ENCODE data around the gene E2F1. TPM values are rescaled to one million over a fixed set of nuclear protein-coding genes. Genes with fewer than 3 reads are reported as not detected.

E2F1 gene
- total and polyA plus RNA-seq, 9 donors: 0.95 to 7.6 (median 3.4) TPM

DNA sequence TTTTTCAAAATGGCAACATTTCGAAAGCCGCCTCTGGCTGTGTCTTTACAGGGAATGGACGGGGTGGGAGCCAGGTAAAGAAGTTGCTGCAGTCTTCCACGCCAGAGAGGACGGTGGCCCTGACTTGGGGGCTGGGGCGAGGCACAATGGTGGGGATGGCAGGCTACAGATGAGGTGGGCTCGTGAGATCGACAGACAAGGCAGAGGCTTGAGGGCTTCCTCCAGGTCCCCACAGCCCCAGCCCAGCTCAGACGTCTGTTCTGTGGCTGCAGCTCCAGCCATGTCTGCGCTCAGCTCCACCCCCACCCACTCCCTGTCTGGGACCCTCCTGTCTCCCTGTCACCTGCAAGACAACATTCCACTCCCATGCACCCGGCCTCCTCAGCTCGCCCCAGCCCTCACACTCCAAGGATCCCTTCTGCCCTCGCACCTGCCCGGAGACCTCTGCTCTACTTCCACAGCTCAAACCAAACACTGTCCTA lies 31.5 kb downstream of the E2F1 start:
- peak; percentile 28 to 57 (median 38) for DNase-seq
- H3K27me3 ChIP-seq: no peaks in the 10 kb centered on the region
- intact Hi-C loops (cut with DNase I): loop anchor here in 3 of 4 donors (5.0 to 10.0 kb wide), 3 partner anchors 180 to 200 kb away; no protein-coding TSS in a partner anchor
- H3K4me1 ChIP-seq (ENCODE audit: insufficient read depth): peaks cover 3% of the 10 kb centered on the region
- H3K27ac ChIP-seq: no peak overlapping the region
- H3K9me3 ChIP-seq: no peaks in the 10 kb centered on the region
- 49 to 66% (median 56%) methylated on average over 14 of the region's 14 CpGs for WGBS, 3 donors
- H3K4me3 ChIP-seq: no peak overlapping the region
- no peaks in the 10 kb centered on the region for H3K36me3 ChIP-seq
- TF ChIP-seq CTCF (IDR thresholded peaks at IDR 0.05) (no peak), POLR2A (IDR thresholded peaks at IDR 0.05) (no peak), EP300 (IDR thresholded peaks at IDR 0.05) (no peak)

DNA sequence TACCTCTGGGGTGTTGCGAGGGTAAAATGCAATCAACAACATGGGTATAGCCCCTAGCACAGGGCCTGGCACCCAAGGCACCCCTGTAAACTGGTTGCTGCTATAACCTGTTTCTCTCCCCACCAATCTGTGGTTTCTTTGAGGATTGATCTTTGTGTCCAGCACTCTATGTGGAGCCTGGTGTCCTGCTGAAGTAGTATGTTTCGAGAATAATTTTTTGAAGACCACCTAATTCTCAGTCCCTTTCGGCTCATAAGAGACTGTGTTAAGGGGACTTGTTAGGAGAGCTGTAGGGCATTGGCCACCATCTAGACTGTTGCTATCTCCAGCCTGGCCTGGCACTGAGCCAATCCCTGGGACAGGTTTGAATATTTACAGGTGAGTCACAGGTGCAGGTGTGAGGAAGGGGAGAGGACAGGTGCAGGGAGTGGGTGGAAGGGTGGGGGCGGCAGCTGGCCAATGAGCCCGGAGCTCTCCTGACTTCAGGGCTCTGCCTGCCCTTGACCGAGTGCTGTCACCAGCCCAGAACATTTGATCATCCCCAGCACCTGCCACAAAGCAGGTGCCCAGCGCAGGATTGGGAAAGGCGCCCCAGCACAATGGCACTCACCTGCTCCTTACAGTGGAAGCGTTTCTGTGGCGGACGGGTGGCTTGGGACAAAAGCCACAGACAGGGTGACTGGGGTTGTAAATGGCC lies 32.1 kb downstream of the E2F1 start:
- peak; percentile 58 to 77 (median 74) for DNase-seq

GRCh38 chr20:33653218-33653899 lies 32.8 kb downstream of the E2F1 start:
- peak overlapping the region; percentile 26 to 45 for H3K27ac ChIP-seq
- DNase-seq: peak; percentile 75 to 83 (median 79)
- H3K36me3 ChIP-seq: no peaks in the 10 kb centered on the region
- TF ChIP-seq EP300 (IDR thresholded peaks at IDR 0.05): no peak
- peak; percentile 56 to 83 (median 82) for TF ChIP-seq CTCF (IDR thresholded peaks at IDR 0.05)
- H3K27me3 ChIP-seq: no peaks in the 10 kb centered on the region
- 8 to 11% (median 9%) methylated on average over 16 of the region's 16 CpGs for WGBS, 3 donors
- intact Hi-C loops (cut with DNase I): loop anchor here in 2 of 4 donors (10.0 kb wide), 2 partner anchors 179 to 199 kb away; no protein-coding TSS in a partner anchor
- H3K4me1 ChIP-seq (ENCODE audit: insufficient read depth): peaks cover 8% of the 10 kb centered on the region
- no peaks in the 10 kb centered on the region for H3K9me3 ChIP-seq
- no peak overlapping the region for H3K4me3 ChIP-seq

More for the DNA sequence above, 32.1 kb downstream of the E2F1 start:
- Histone ChIP-seq H3K27ac (peak overlapping the region; percentile 26 to 45), H3K4me1 (ENCODE audit: insufficient read depth) (peaks cover 8% of the 10 kb centered on the region), H3K4me3 (no peak overlapping the region), H3K27me3 (no peaks in the 10 kb centered on the region), H3K9me3 (no peaks in the 10 kb centered on the region), H3K36me3 (no peaks in the 10 kb centered on the region)
- intact Hi-C loops (cut with DNase I): loop anchor here in 2 of 4 donors (10.0 kb wide), 2 partner anchors 179 to 199 kb away; no protein-coding TSS in a partner anchor
- TF ChIP-seq EP300 (IDR thresholded peaks at IDR 0.05): no peak
- no peak for TF ChIP-seq POLR2A (IDR thresholded peaks at IDR 0.05)
- TF ChIP-seq CTCF (IDR thresholded peaks at IDR 0.05): no peak
- WGBS, 3 donors: 67 to 79% (median 77%) methylated on average over 11 of the region's 11 CpGs

DNA sequence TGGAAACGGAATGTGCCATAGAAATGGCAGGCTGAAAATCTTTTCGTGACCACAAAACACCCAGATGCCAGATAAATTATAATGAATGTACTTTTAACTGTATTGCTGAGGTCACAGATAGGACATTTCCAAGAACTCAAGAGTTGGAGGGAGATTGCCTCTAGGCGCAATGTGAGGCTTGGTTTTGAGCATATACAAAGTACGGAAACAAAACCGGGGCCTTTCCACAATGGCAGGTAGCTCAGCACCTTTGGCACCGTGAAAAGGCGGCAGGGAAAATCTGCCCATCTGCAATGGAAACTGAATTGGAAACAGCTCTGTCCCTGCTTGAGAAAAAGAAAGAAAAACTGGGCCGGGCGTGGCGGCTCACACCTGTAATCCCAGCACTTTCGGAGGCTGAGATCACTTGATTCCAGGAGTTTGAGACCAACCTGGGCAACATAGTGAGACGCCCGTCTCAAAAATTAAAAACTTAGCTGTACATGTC lies 34.6 kb downstream of the E2F1 start:
- Histone ChIP-seq H3K36me3 (no peaks in the 10 kb centered on the region), H3K4me1 (ENCODE audit: insufficient read depth) (peaks cover 8% of the 10 kb centered on the region), H3K27ac (no peak overlapping the region), H3K27me3 (no peaks in the 10 kb centered on the region), H3K9me3 (no peaks in the 10 kb centered on the region), H3K4me3 (no peak overlapping the region)
- no peak for DNase-seq
- TF ChIP-seq CTCF (IDR thresholded peaks at IDR 0.05): no peak
- no peak for TF ChIP-seq EP300 (IDR thresholded peaks at IDR 0.05)
- TF ChIP-seq POLR2A (IDR thresholded peaks at IDR 0.05): no peak
- intact Hi-C loops (cut with DNase I): loop anchor here in 2 of 4 donors (10.0 kb wide), 2 partner anchors 177 to 197 kb away; no protein-coding TSS in a partner anchor
- WGBS, 3 donors: 72 to 75% (median 75%) methylated on average over 13 of the region's 13 CpGs

All from ovary (tissue), 9 donors.